ENCODE results near the gene ZNF800.

The ZNF800 gene

DNA sequence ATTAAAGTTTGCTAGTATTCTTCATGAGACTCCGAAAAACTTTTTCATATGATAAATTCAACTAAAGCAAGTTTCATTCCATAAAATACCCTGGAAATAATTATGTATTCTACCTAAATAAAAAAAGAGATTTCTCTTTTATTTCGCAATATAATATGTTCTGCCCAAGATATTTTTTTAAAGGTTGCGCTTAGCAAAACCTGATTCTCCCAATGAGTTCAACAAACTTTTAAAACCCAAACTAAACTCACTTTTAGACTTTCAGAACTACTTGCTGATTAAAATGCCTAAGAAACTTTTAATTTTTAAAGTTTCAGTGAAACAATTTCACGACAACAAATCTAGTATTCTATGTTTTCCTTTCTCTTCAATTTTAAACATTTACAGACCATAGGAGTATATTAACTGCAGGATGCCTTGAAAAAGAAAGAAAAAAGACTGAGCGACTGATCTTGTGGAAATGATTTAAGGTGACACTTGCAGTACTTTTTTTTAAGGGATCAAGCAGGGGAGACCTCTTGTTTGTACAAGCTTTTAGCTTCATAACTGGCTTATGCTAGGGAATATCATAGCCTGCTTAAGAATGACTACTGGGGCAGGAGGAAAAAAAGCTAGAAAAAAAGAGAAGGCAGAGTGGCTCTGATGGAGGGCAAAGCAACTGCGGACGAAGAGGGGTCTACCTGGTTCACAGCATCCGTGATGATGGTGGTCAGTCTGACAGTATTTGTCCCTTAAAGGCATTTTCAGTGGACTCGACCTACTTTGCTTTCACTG lies 1.5 kb downstream of the ZNF800 start:
- DNase-seq (ENCODE audit: low spot score): peak; percentile 4
- peak overlapping the region; percentile 90 for H3K4me2 ChIP-seq (ENCODE audit: insufficient read depth, low read length, poor library complexity, severe bottlenecking)
- no peak overlapping the region for H3K23ac ChIP-seq (ENCODE audit: low read depth, low read length, poor library complexity)
- H3K9ac ChIP-seq (ENCODE audit: low read depth, low read length, poor library complexity): peak overlapping the region; percentile 71
- H3K4me3 ChIP-seq (ENCODE audit: low read length in 2 of 2): peak overlapping the region; percentile 59 to 93
- peaks cover 0 to 3% of the 10 kb centered on the region in 2 donors for H3K4me1 ChIP-seq (ENCODE audit: control insufficient read depth in 2 of 2, insufficient read depth in 1 of 2, low read depth in 1 of 2, low read length in 2 of 2)
- no peak overlapping the region for H4K91ac ChIP-seq (ENCODE audit: low read depth, low read length, poor library complexity)
- H2BK15ac ChIP-seq (ENCODE audit: low read length): no peak overlapping the region
- no peak overlapping the region for H2AK5ac ChIP-seq (ENCODE audit: low read depth, low read length)
- H3K9me3 ChIP-seq (replicated peaks in 1 of 2; ENCODE audit: control insufficient read depth in 2 of 2, insufficient read depth in 1 of 2, low read depth in 1 of 2, low read length in 2 of 2): no peaks in the 10 kb centered on the region
- no peak overlapping the region for H4K8ac ChIP-seq (ENCODE audit: low read depth, low read length)
- H3K27me3 ChIP-seq (ENCODE audit: control insufficient read depth in 3 of 3, insufficient read depth in 3 of 3, low read depth in 1 of 3, low read length in 3 of 3): peaks cover 0 to 10% (median 0%) of the 10 kb centered on the region in 3 experiments
- no peak overlapping the region for H3K18ac ChIP-seq (ENCODE audit: low read length)
- H3K79me1 ChIP-seq (ENCODE audit: low read depth, low read length): peaks cover 2% of the 10 kb centered on the region
- no peak overlapping the region for H2BK5ac ChIP-seq (ENCODE audit: low read length)
- no CpG with 5 or more reads among the region's 9 CpGs for WGBS, 2 donors (ENCODE audit: extremely low coverage in 2 of 2, insufficient read length in 2 of 2, insufficient replicate concordance in 1 of 2)
- no peak overlapping the region for H3K4ac ChIP-seq (ENCODE audit: low read length)
- H2BK12ac ChIP-seq (ENCODE audit: low read length): no peak overlapping the region
- no peak overlapping the region for H3K14ac ChIP-seq (ENCODE audit: low read length)
- no peak overlapping the region for H3K27ac ChIP-seq (replicated peaks; ENCODE audit: low read length)
- H2BK120ac ChIP-seq (ENCODE audit: low read depth, low read length): no peak overlapping the region
- peak overlapping the region; percentile 97 for H2AFZ ChIP-seq (ENCODE audit: low read length)
- H3K36me3 ChIP-seq (replicated peaks in 1 of 2; ENCODE audit: control insufficient read depth in 2 of 2, insufficient read depth in 2 of 2, low read length in 2 of 2): peaks cover 2 to 47% of the 10 kb centered on the region in 2 donors

GRCh38 chr7:127390186-127390816 lies 2.2 kb downstream of the ZNF800 start:
- H3K36me3 ChIP-seq (replicated peaks in 1 of 2; ENCODE audit: control insufficient read depth in 2 of 2, insufficient read depth in 2 of 2, low read length in 2 of 2): peaks cover 2 to 54% of the 10 kb centered on the region in 2 donors
- WGBS, 2 donors (ENCODE audit: extremely low coverage in 2 of 2, insufficient read length in 2 of 2, insufficient replicate concordance in 1 of 2): no CpG with 5 or more reads among the region's 2 CpGs
- no peak overlapping the region for H4K8ac ChIP-seq (ENCODE audit: low read depth, low read length)
- no peak overlapping the region for H2BK15ac ChIP-seq (ENCODE audit: low read length)
- H3K9me3 ChIP-seq (replicated peaks in 1 of 2; ENCODE audit: control insufficient read depth in 2 of 2, insufficient read depth in 1 of 2, low read depth in 1 of 2, low read length in 2 of 2): peaks cover 0 to 3% of the 10 kb centered on the region in 2 donors
- H2AK5ac ChIP-seq (ENCODE audit: low read depth, low read length): no peak overlapping the region
- H2AFZ ChIP-seq (ENCODE audit: low read length): no peak overlapping the region
- peaks cover 0 to 10% (median 0%) of the 10 kb centered on the region in 3 experiments for H3K27me3 ChIP-seq (ENCODE audit: control insufficient read depth in 3 of 3, insufficient read depth in 3 of 3, low read depth in 1 of 3, low read length in 3 of 3)
- peaks cover 0 to 3% of the 10 kb centered on the region in 2 donors for H3K4me1 ChIP-seq (ENCODE audit: control insufficient read depth in 2 of 2, insufficient read depth in 1 of 2, low read depth in 1 of 2, low read length in 2 of 2)
- H3K27ac ChIP-seq (replicated peaks; ENCODE audit: low read length): no peak overlapping the region
- no peak overlapping the region for H4K91ac ChIP-seq (ENCODE audit: low read depth, low read length, poor library complexity)
- H3K18ac ChIP-seq (ENCODE audit: low read length): no peak overlapping the region
- no peak overlapping the region for H3K4me3 ChIP-seq (ENCODE audit: low read length in 2 of 2)
- H2BK120ac ChIP-seq (ENCODE audit: low read depth, low read length): no peak overlapping the region
- no peak overlapping the region for H3K9ac ChIP-seq (ENCODE audit: low read depth, low read length, poor library complexity)
- H3K14ac ChIP-seq (ENCODE audit: low read length): no peak overlapping the region
- no peak overlapping the region for H3K4ac ChIP-seq (ENCODE audit: low read length)
- no peak overlapping the region for H2BK12ac ChIP-seq (ENCODE audit: low read length)
- H3K79me1 ChIP-seq (ENCODE audit: low read depth, low read length): peaks cover 2% of the 10 kb centered on the region
- H2BK5ac ChIP-seq (ENCODE audit: low read length): no peak overlapping the region
- DNase-seq (ENCODE audit: low spot score): no peak
- no peak overlapping the region for H3K23ac ChIP-seq (ENCODE audit: low read depth, low read length, poor library complexity)
- H3K4me2 ChIP-seq (ENCODE audit: insufficient read depth, low read length, poor library complexity, severe bottlenecking): no peak overlapping the region

GRCh38 chr7:127389321-127389720 lies 3.2 kb downstream of the ZNF800 start:
- Histone ChIP-seq H4K91ac (ENCODE audit: low read depth, low read length, poor library complexity) (no peak overlapping the region), H3K36me3 (replicated peaks in 1 of 2; ENCODE audit: control insufficient read depth in 2 of 2, insufficient read depth in 2 of 2, low read length in 2 of 2) (peaks cover 2 to 61% of the 10 kb centered on the region in 2 donors), H3K4me1 (ENCODE audit: control insufficient read depth in 2 of 2, insufficient read depth in 1 of 2, low read depth in 1 of 2, low read length in 2 of 2) (peaks cover 0 to 3% of the 10 kb centered on the region in 2 donors), H3K9me3 (replicated peaks in 1 of 2; ENCODE audit: control insufficient read depth in 2 of 2, insufficient read depth in 1 of 2, low read depth in 1 of 2, low read length in 2 of 2) (peaks cover 0 to 6% of the 10 kb centered on the region in 2 donors), H3K4me3 (ENCODE audit: low read length in 2 of 2) (no peak overlapping the region), H2AFZ (ENCODE audit: low read length) (no peak overlapping the region), H2BK12ac (ENCODE audit: low read length) (no peak overlapping the region), H3K27ac (replicated peaks; ENCODE audit: low read length) (no peak overlapping the region), H2AK5ac (ENCODE audit: low read depth, low read length) (no peak overlapping the region), H3K9ac (ENCODE audit: low read depth, low read length, poor library complexity) (no peak overlapping the region), H2BK5ac (ENCODE audit: low read length) (no peak overlapping the region), H3K79me1 (ENCODE audit: low read depth, low read length) (peaks cover 2% of the 10 kb centered on the region), H3K14ac (ENCODE audit: low read length) (no peak overlapping the region), H3K23ac (ENCODE audit: low read depth, low read length, poor library complexity) (no peak overlapping the region), H4K8ac (ENCODE audit: low read depth, low read length) (no peak overlapping the region), H3K18ac (ENCODE audit: low read length) (no peak overlapping the region), H3K27me3 (ENCODE audit: control insufficient read depth in 3 of 3, insufficient read depth in 3 of 3, low read depth in 1 of 3, low read length in 3 of 3) (peaks cover 0 to 10% (median 0%) of the 10 kb centered on the region in 3 experiments), H2BK15ac (ENCODE audit: low read length) (no peak overlapping the region), H2BK120ac (ENCODE audit: low read depth, low read length) (no peak overlapping the region), H3K4me2 (ENCODE audit: insufficient read depth, low read length, poor library complexity, severe bottlenecking) (no peak overlapping the region), H3K4ac (ENCODE audit: low read length) (no peak overlapping the region)
- no peak for DNase-seq (ENCODE audit: low spot score)
- WGBS, 2 donors (ENCODE audit: extremely low coverage in 2 of 2, insufficient read length in 2 of 2, insufficient replicate concordance in 1 of 2): no CpG with 5 or more reads among the region's 1 CpG

DNA sequence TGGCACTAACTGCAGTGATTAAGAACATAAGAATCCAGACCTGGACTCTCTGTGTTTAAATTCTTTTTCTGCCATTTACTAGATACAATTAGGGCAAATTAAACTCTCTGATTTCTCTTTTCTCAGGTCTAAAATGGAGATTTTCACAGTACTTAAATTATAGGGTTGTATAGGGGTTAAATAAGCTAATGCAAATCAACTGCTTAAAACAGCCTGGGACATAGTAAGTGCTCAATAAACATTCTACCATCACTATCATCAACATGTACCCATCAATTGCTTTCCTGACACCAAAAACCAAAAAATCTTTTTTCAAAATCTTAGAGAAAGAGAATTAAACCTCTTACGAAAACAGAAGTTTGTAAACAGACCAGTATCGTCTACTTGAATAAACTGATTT lies 4.5 kb downstream of the ZNF800 start:
- no peak overlapping the region for H3K4ac ChIP-seq (ENCODE audit: low read length)
- no peak overlapping the region for H2BK5ac ChIP-seq (ENCODE audit: low read length)
- no peak overlapping the region for H3K4me2 ChIP-seq (ENCODE audit: insufficient read depth, low read length, poor library complexity, severe bottlenecking)
- no peak overlapping the region for H2AK5ac ChIP-seq (ENCODE audit: low read depth, low read length)
- H3K79me1 ChIP-seq (ENCODE audit: low read depth, low read length): peaks cover 2% of the 10 kb centered on the region
- no peak overlapping the region for H2BK120ac ChIP-seq (ENCODE audit: low read depth, low read length)
- H3K4me1 ChIP-seq (ENCODE audit: control insufficient read depth in 2 of 2, insufficient read depth in 1 of 2, low read depth in 1 of 2, low read length in 2 of 2): peaks cover 0 to 3% of the 10 kb centered on the region in 2 donors
- no peak overlapping the region for H3K18ac ChIP-seq (ENCODE audit: low read length)
- no peak overlapping the region for H3K9ac ChIP-seq (ENCODE audit: low read depth, low read length, poor library complexity)
- no peak overlapping the region for H2AFZ ChIP-seq (ENCODE audit: low read length)
- no peak overlapping the region for H3K27ac ChIP-seq (replicated peaks; ENCODE audit: low read length)
- no peak for DNase-seq (ENCODE audit: low spot score)
- peaks cover 0 to 3% (median 0%) of the 10 kb centered on the region in 3 experiments for H3K27me3 ChIP-seq (ENCODE audit: control insufficient read depth in 3 of 3, insufficient read depth in 3 of 3, low read depth in 1 of 3, low read length in 3 of 3)
- H3K23ac ChIP-seq (ENCODE audit: low read depth, low read length, poor library complexity): no peak overlapping the region
- no peak overlapping the region for H4K8ac ChIP-seq (ENCODE audit: low read depth, low read length)
- H3K4me3 ChIP-seq (ENCODE audit: low read length in 2 of 2): no peak overlapping the region
- no peak overlapping the region for H2BK15ac ChIP-seq (ENCODE audit: low read length)
- no CpG with 5 or more reads among the region's 2 CpGs for WGBS, 2 donors (ENCODE audit: extremely low coverage in 2 of 2, insufficient read length in 2 of 2, insufficient replicate concordance in 1 of 2)
- no peak overlapping the region for H2BK12ac ChIP-seq (ENCODE audit: low read length)
- H4K91ac ChIP-seq (ENCODE audit: low read depth, low read length, poor library complexity): no peak overlapping the region
- H3K14ac ChIP-seq (ENCODE audit: low read length): no peak overlapping the region
- H3K9me3 ChIP-seq (replicated peaks in 1 of 2; ENCODE audit: control insufficient read depth in 2 of 2, insufficient read depth in 1 of 2, low read depth in 1 of 2, low read length in 2 of 2): peaks cover 0 to 6% of the 10 kb centered on the region in 2 donors
- H3K36me3 ChIP-seq (replicated peaks in 1 of 2; ENCODE audit: control insufficient read depth in 2 of 2, insufficient read depth in 2 of 2, low read length in 2 of 2): peaks cover 2 to 70% of the 10 kb centered on the region in 2 donors
